NB4 (cell line): ENCODE measurements around the gene IMP3.
"Not testable (repeated sequence)": the region's sequence is repeated elsewhere in the genome, so short reads cannot be mapped to it uniquely, and the experiment has no call there.

ENCODE experiments used
- DNase-seq: peaks from one replicate; pipeline ENCODE4 v3.0.0; 2010; ENCODE audit warnings: low read depth
- H3K4me3 ChIP-seq: one replicate; pipeline ENCODE4 v1.5.1; 2011; ENCODE audit warnings: mild to moderate bottlenecking, low read depth, low read length, moderate library complexity
- MYC ChIP-seq: IDR thresholded peaks from 2 replicates; pipeline ENCODE4 v1.6.1; 2011; ENCODE audit warnings: low read depth, low read length
- POLR2A ChIP-seq: IDR thresholded peaks from 2 replicates; pipeline ENCODE4 v1.6.1; 2011; ENCODE audit warnings: mild to moderate bottlenecking; ENCODE audit not compliant: insufficient read length; ENCODE audit errors: extremely low read depth
- TF ChIP-seq, protein P1 (sequence below): IDR thresholded peaks from 2 replicates; pipeline ENCODE4 v1.6.1; 2011; ENCODE audit warnings: low read depth, low read length
- TF ChIP-seq, protein P2 (sequence below): IDR thresholded peaks from one replicate; pipeline ENCODE4 v1.5.1; 2012; ENCODE audit warnings: low read depth, low read length

IMP3 gene

GRCh38 chr15:75684648-75685047, 44.6 kb upstream of the IMP3 start:
- no peak overlapping the region for H3K4me3 ChIP-seq
- peak; percentile 38 for DNase-seq
- TF ChIP-seq MYC = no peak
- TF ChIP-seq, protein P1, sequence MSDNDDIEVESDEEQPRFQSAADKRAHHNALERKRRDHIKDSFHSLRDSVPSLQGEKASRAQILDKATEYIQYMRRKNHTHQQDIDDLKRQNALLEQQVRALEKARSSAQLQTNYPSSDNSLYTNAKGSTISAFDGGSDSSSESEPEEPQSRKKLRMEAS = no peak
- TF ChIP-seq, protein P2, sequence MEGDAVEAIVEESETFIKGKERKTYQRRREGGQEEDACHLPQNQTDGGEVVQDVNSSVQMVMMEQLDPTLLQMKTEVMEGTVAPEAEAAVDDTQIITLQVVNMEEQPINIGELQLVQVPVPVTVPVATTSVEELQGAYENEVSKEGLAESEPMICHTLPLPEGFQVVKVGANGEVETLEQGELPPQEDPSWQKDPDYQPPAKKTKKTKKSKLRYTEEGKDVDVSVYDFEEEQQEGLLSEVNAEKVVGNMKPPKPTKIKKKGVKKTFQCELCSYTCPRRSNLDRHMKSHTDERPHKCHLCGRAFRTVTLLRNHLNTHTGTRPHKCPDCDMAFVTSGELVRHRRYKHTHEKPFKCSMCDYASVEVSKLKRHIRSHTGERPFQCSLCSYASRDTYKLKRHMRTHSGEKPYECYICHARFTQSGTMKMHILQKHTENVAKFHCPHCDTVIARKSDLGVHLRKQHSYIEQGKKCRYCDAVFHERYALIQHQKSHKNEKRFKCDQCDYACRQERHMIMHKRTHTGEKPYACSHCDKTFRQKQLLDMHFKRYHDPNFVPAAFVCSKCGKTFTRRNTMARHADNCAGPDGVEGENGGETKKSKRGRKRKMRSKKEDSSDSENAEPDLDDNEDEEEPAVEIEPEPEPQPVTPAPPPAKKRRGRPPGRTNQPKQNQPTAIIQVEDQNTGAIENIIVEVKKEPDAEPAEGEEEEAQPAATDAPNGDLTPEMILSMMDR = no peak
- TF ChIP-seq POLR2A = no peak

DNA sequence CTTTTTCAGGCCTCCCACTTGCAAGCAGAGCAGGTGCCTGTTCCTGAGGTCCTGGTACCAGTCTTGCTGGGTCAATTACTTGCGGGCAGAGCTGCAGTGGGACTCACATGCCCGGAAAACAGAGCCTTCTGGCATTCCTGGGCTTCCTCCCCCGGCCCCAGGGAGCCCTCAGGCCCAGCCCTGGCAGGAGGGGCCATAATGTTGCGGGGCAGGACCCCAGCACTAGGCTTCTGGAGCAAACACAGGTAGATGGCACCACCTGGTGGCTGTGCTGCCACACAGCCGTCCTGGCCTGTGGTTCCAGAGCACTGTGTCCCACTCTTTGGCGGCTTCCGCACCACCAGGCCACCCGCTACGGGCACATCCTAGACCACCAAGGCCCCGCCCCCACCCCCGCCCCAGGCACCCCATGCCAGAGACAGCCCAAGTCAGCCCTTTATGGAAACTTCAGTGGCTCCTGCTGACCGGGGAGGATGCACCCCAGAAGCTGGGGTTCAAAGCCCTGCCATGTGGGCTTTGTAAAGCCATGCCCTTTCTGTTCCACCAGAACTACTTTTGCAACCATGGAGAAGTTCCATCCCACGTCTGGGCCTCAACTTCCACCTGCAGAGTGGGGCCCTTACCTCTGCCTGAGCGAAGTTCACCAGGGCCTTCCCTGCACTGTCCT, 43.8 kb upstream of the IMP3 start:
- peak; percentile 85 for DNase-seq
- H3K4me3 ChIP-seq = not testable (repeated sequence)
- TF ChIP-seq, protein P2 = peak; percentile 79
- peak; percentile 26; the same call in 1 of the 2 replicates for TF ChIP-seq MYC

DNA sequence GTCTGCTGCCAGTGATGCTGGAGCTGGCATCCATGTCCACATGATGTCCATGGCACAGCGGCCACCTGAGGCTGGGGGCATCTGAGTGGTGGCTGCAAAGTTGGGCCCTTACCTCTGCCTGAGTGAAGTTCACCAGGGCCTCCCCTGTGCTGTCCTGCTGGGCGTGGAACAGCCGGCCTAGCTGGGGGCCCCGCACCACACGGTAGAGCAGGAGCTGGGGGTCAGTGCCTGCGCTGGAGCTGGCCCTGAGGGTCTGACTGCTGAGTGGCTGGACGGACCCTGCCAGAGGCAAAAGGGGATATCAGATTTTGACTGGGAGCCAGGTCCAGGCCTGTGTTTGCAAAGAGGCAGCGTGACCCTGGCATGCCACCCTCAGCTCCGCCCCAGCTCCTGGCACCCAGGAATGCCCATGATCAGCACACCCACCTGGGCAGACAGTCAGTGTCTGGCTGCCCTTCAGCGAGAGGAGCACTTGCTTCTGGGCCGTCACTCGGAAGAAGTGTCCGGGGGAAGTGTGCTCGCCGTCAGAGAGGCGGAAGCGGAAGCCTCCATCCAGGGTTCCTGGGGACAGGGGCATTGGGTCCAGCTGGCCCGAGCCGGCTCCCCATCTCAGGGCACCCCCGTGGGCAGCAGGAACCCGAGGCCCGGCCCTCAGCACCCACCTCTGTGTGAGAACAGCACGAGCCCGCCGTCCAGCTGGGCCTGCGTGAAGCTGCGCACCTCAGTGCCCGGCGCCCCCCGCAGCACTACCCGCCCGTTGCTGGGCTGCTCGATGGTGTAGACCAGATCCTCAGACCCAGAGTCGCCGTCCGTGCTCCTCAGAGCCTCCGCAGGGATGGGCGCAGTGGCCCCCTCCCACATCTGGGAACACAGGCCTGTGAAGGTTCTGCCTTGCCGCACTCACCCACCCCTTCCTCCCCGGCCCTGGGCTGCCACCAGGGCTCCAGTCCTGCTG, 42.4 kb upstream of the IMP3 start:
- DNase-seq = no peak
- TF ChIP-seq, protein P2 = no peak
- TF ChIP-seq MYC = no peak

GRCh38 chr15:75680007-75680789, 40.2 kb upstream of the IMP3 start:
- no peak overlapping the region for H3K4me3 ChIP-seq
- TF ChIP-seq, protein P1 = no peak
- TF ChIP-seq MYC (no peak), POLR2A (no peak)
- TF ChIP-seq, protein P2 = no peak
- no peak for DNase-seq

More for the DNA sequence above, 42.4 kb upstream of the IMP3 start:
- H3K4me3 ChIP-seq = no peak overlapping the region

GRCh38 chr15:75678324-75678690, 38.3 kb upstream of the IMP3 start:
- H3K4me3 ChIP-seq = not testable (repeated sequence)

GRCh38 chr15:75677465-75678323, 37.7 kb upstream of the IMP3 start:
- DNase-seq = peak; percentile 78
- no peak for TF ChIP-seq POLR2A
- TF ChIP-seq, protein P1 = no peak
- no peak for TF ChIP-seq MYC
- TF ChIP-seq, protein P2 = no peak

More at GRCh38 chr15:75678324-75678690, 38.3 kb upstream of the IMP3 start:
- not testable (repeated sequence) for DNase-seq

More at GRCh38 chr15:75677465-75678323, 37.7 kb upstream of the IMP3 start:
- no peak overlapping the region for H3K4me3 ChIP-seq
